Measurements from ENCODE around the gene USP49.

Gene USP49

GRCh38 chr6:41935685-41936072 is 40.5 kb upstream of the USP49 start:
- no peak overlapping the region; the same call in 1 of the 2 replicates for H3K27ac ChIP-seq
- TF ChIP-seq CTCF (IDR thresholded peaks at IDR 0.05) (no peak), ZFX (IDR thresholded peaks at IDR 0.05; ENCODE audit: borderline replicate concordance) (no peak)

- TF ChIP-seq ZFX (IDR thresholded peaks at IDR 0.05; ENCODE audit: borderline replicate concordance) (no peak), CTCF (IDR thresholded peaks at IDR 0.05) (no peak)
- no peak overlapping the region for H3K27ac ChIP-seq
Observed at GRCh38 chr6:41935193-41935574, 40.0 kb upstream of the USP49 start.

GRCh38 chr6:41934278-41935192 is 39.4 kb upstream of the USP49 start:
- TF ChIP-seq CTCF (IDR thresholded peaks at IDR 0.05) (no peak), ZFX (IDR thresholded peaks at IDR 0.05; ENCODE audit: borderline replicate concordance) (no peak)
- H3K27ac ChIP-seq: no peak overlapping the region

- TF ChIP-seq CTCF (IDR thresholded peaks at IDR 0.05) (no peak), ZFX (IDR thresholded peaks at IDR 0.05; ENCODE audit: borderline replicate concordance) (no peak)
- no peak overlapping the region for H3K27ac ChIP-seq
Observed at GRCh38 chr6:41932378-41932777, 37.2 kb upstream of the USP49 start.

GRCh38 chr6:41931792-41932191 is 36.6 kb upstream of the USP49 start:
- H3K27ac ChIP-seq: no peak overlapping the region
- TF ChIP-seq ZFX (IDR thresholded peaks at IDR 0.05; ENCODE audit: borderline replicate concordance) (no peak), CTCF (IDR thresholded peaks at IDR 0.05) (no peak)

- no peak overlapping the region for H3K27ac ChIP-seq
- TF ChIP-seq CTCF (IDR thresholded peaks at IDR 0.05) (no peak), ZFX (IDR thresholded peaks at IDR 0.05; ENCODE audit: borderline replicate concordance) (no peak)
Observed at GRCh38 chr6:41929924-41930323, 34.7 kb upstream of the USP49 start.

GRCh38 chr6:41927253-41927652 is 32.1 kb upstream of the USP49 start:
- TF ChIP-seq CTCF (IDR thresholded peaks at IDR 0.05) (no peak), ZFX (IDR thresholded peaks at IDR 0.05; ENCODE audit: borderline replicate concordance) (no peak)

More at GRCh38 chr6:41927253-41927652, 32.1 kb upstream of the USP49 start:
- H3K27ac ChIP-seq: no peak overlapping the region

All from 22Rv1 (cell line).